Stimulated activated CD8-positive, alpha-beta memory T cell treated with anti-CD3 and anti-CD28 coated beads, Interleukin-12 subunit alpha, Interleukin-12 subunit beta, amount 100 ng/mL, for 4 hours (primary cell): ENCODE measurements around the gene C20orf141.
"Not testable (repeated sequence)": the region's sequence is repeated elsewhere in the genome, so short reads cannot be mapped to it uniquely, and the experiment has no call there.

Experiments used
- DNase-seq: peaks from one replicate; pipeline ENCODE4 v3.0.0-alpha.2; 2020; ENCODE audit warnings: low read depth

C20orf141 gene

GRCh38 chr20:2814587-2815051, at the start of gene C20orf141:
C20orf141 (plus strand) TSS chr20:2814987; CDS start chr20:2815185, 198 bp downstream.
- DNase-seq = no peak

- no peak for DNase-seq
Measured at GRCh38 chr20:2767768-2768631, 46.8 kb upstream of the C20orf141 start.

- no peak for DNase-seq
Measured at GRCh38 chr20:2768632-2769015, 46.2 kb upstream of the C20orf141 start.

GRCh38 chr20:2770091-2770490, 44.7 kb upstream of the C20orf141 start:
- DNase-seq = not testable (repeated sequence)

- no peak for DNase-seq
Measured at GRCh38 chr20:2771631-2772080, 43.1 kb upstream of the C20orf141 start.

- DNase-seq = no peak
Measured at GRCh38 chr20:2773812-2774211, 41.0 kb upstream of the C20orf141 start.

GRCh38 chr20:2775139-2775538, 39.6 kb upstream of the C20orf141 start:
- no peak for DNase-seq

GRCh38 chr20:2778602-2779321, 36.0 kb upstream of the C20orf141 start:
- DNase-seq = no peak

GRCh38 chr20:2780948-2781347, 33.8 kb upstream of the C20orf141 start:
- DNase-seq = no peak

- no peak for DNase-seq
Measured at GRCh38 chr20:2783908-2784566, 30.8 kb upstream of the C20orf141 start.

GRCh38 chr20:2793471-2793870, 21.3 kb upstream of the C20orf141 start:
- DNase-seq = no peak

GRCh38 chr20:2794202-2794748, 20.5 kb upstream of the C20orf141 start:
- no peak for DNase-seq

GRCh38 chr20:2794866-2795447, 19.8 kb upstream of the C20orf141 start:
- DNase-seq = no peak

- no peak for DNase-seq
Measured at GRCh38 chr20:2795451-2795850, 19.3 kb upstream of the C20orf141 start.

- DNase-seq = no peak
Measured at GRCh38 chr20:2796011-2796660, 18.7 kb upstream of the C20orf141 start.

- DNase-seq = no peak
Measured at GRCh38 chr20:2797136-2797983, 17.4 kb upstream of the C20orf141 start.

- no peak for DNase-seq
Measured at GRCh38 chr20:2798095-2798805, 16.5 kb upstream of the C20orf141 start.

- no peak for DNase-seq
Measured at GRCh38 chr20:2798814-2799213, 16.0 kb upstream of the C20orf141 start.

GRCh38 chr20:2799271-2799670, 15.5 kb upstream of the C20orf141 start:
- DNase-seq = no peak
